Testis (tissue), 2 donors: ENCODE results near the gene GJA8.

Experiments used
- CTCF ChIP-seq, 3 experiments: fragments of 450-650 bp in 2 of 3; fragments of 200-600 bp in 1 of 3; sonication (generic) in 1 of 3; IDR thresholded peaks; one replicate each; pipeline ENCODE4 v1.5.1; 2016 to 2019; ENCODE audit warnings: antibody characterized with exemption in 3 of 3, mild to moderate bottlenecking in 2 of 3, moderate library complexity in 1 of 3
- POLR2A ChIP-seq: fragments of 450-650 bp; IDR thresholded peaks from one replicate; pipeline ENCODE4 v1.6.1; 2017; ENCODE audit warnings: antibody characterized with exemption, mild to moderate bottlenecking, moderate library complexity

GRCh38 chr1:147878022-147878421 lies 24.6 kb upstream of the GJA8 start:
- TF ChIP-seq CTCF (IDR thresholded peaks at IDR 0.05) (no peak), POLR2A (no peak)
